CD4-positive, alpha-beta T cell treated with Interleukin-17A for 4 hours (primary cell): ENCODE data around the gene PDE4D.

Experiments used
- DNase-seq: peaks from one replicate; pipeline ENCODE4 v3.0.0-alpha.2; 2020; ENCODE audit warnings: mixed read lengths

PDE4D gene

DNA sequence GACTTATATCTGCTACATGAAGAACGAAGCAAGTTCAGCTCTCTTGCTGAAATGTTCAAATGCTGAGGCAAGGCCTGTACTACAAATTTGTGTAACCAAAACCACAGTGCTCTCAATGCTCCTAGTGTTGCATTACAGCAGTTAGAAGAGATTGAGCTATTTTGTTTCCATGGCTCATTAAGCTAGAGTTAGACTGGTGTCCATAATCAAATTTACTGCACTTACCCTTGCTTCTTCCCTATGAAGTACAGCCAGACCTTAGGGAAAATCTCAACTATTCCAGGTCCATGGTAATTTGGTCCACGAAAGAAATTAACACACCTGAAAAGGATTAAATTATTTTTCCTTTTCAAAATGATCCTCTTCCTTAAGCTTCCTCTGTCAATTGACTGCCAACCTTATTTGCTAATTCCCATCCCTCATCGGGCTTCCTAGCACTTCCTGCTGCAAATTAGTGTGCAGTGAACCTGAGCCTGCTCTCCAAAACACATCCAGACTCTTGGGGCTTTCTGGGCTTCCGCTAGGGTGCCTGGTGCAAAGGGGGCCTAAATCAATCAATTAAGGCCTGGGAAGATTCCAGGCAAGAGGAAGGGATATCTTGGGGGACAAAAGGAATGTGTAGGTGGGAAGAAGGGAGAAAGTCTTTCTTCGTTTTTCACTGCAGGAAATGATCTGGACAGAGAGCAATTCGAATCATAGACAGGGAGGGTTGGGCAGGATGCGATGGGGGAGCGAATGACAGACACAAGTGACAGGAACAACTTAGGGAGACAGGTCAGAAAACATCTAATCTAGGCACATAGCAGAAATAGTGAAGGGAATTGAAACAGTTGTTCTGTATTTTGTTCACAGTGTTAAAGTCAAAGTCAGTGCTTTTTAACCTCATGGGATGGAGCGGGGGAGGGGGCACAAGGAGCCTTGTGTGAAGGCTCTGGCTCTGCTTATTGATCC is 768.2 kb downstream of the PDE4D start:
- DNase-seq: peak; percentile 47

DNA sequence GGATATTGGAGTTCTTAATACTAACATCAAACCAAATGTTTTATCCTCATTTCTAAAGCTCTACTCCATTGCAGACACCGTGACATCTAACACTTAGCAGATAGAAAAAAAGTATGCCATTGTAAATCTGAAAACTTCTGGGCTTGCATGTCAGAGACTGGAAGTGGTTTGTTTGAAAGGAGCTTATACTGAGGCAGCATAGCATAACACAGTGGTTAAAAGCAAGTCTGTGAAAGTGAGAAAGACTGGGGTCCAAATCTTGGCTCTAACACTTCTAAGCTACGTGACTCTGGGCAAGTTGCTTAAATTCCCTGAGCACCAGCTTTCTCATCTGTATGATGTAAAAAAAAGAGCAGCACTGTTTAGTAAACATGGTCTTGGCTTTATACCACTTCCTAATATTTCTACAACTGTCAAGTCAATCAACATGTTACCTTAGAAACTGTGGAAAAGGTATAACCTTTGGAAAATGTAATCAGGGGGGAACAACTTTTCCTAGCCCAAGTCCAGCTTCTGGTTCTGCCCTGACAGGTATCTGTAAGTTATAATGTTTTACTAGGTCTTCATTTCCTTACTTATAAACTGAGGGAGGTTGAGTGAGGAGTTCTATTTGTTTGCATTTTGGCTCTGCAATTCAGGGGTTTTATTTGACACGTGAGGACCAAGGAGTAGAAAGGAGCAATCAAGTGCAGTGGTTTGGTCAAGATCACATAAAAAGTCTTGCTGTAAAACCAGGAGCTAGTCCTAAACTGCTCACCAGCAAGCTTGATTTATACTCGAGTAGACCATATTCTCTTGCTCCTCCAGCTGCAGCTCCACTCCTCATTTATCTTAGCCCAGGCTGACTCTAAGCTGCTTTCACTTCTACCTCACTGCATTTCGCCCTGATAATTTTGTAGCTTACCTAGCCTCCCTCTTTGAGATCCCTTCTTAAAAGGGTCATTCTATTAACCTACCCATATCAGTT is 769.6 kb downstream of the PDE4D start:
- peak; percentile 29 for DNase-seq

DNA sequence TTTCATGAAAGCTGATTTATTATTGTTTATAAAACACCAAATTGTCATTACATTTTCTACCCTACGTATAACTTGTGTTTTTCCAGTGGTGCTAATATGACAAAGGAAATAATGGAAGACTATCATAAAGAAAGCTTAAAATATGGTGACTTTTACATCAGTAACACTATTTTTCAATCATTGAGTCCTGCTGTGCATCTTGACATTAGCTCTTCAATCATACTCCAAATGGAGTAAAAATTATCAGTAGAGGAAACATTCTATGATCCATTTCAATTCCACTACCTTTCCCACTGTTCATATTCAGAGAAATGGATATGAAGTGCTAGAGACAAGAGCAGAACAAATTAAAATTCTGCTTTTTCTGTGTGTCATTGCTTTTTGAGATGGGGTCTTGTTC is 774.0 kb downstream of the PDE4D start:
- no peak for DNase-seq

DNA sequence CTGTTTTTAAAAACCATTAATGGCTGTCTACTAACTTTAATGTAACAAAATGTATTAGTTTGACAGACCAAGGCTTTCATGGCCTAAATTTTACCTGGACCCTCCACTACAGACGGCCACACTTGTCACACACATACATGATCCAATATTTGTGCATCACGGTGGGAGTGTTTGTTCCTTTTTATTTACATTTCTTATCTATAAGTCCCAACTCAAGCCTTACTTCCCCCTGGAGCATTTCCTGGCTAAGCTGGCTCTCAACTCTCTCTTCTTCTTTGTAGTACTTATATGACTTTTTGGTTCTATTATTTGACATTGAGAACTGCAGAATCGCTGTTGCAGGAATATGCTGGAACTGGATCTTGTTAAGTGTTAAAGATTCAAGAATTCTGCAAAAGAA is 776.2 kb downstream of the PDE4D start:
- DNase-seq: no peak

DNA sequence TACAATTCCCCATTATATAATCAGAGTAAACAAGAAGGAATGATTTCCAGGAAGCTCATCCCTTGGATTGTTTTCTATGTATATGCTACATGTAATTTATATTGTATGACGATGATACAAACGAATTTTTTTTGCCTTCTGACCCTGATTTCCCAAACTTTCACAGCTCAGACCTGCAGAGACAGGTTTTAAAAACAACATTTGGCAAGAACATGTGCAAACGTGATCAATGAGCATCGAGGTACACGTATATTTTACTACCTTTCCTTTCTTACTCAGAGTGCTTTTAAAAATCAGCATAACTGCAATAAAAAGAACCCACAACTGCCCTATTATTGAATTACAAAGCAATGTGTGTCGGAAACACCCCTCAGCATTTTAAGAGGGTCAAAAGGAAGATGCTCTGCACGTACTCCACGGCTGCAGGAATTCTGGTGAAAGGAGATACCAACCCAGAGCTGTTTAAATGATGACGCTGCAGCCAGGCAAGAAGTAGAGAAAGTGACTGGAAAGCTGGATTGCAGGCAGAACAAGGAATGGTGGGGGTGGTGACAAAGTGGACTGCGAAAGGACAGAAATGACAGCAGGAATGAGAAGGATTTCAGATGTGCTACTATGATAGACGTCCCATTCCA is 777.2 kb downstream of the PDE4D start:
- DNase-seq: no peak

DNA sequence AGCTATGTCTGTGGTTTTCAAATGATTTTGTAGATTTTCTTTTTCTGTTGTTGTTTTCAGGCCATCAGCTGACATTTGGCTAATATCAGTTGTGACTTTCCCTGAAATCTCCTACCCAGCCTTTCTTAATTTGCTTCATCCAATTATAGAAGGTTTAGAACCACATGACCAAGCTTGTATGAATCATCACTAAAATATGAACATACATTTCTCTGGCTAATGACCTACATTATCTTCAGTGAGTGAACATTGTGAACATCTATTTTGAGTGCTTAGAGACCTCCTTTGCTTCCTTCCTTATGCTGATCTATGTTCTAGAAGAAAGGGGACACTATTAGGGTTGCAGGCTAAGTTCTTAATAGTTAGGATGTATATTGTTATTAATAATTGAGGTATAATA is 778.2 kb downstream of the PDE4D start:
- DNase-seq: no peak

DNA sequence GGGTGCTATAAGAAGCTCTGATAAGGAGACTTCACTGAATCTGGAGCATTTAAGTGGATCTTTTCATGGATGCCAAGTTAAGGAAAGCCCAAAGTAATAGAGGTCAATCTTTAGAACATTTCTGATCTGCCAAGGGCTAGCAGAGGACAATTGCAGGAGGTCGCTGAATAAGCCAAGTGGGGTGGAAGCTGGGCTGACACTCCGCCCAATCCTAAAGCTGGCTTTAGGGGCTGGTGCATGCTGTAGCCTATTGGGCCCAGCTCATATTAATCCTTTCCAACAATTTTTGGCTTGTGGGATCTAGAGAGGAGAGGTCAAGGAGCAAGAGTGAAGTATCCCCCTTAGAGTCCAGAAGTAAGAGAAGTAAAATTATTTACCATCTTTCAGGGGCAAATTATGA is 784.1 kb downstream of the PDE4D start:
- DNase-seq: no peak

DNA sequence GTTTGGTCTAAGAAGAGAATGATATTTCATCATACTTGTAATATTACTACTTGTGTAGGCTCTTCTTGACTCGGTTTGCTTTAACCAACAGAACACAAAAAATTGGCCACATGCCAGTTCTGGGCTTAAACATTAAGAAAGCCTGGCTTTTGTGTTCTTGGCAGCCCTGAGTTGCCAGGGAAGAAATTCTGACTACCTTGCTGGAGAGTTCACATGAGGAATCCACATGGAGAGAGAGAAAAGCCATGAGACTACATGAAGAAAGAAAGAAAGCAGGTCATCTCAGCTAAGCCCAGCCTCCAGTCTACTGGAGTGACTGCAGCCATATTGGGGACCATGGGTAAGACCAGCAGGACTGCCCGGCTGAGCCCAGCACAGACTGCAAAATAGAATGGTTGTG is 785.8 kb downstream of the PDE4D start:
- DNase-seq: peak; percentile 8

DNA sequence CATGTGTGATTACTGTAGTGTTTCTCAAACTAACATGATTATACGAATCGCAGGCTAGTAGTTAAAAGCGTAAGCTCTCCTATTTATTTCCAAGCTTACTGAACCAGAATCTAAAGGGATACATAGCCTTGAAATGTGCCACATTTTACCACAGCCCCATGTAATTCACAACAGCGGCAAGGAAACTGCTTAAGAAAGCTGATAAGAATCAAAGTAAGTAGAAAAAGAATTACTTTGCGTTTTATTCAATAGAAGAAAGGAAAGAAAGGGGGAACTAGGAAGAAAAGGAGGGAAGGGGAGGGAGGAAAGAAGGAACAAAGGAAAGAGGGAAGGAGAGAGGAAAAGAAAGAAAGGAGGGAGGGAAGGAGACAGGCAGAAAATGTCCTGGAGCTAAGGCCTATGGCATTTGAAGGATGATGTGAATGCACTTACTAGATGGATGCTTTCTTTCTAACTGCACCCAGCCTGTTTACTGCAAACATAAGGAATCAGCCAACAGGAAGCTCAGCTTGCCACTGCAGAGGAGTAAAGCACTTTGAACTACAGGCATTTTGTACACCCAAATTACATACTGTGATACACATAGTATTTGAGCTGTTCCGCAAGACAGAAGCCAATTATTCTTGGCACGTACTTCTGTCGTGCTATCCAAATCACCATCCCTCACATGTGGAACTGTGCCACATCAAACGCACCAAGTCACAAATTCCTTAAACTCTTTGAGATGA is 789.0 kb downstream of the PDE4D start:
- no peak for DNase-seq

DNA sequence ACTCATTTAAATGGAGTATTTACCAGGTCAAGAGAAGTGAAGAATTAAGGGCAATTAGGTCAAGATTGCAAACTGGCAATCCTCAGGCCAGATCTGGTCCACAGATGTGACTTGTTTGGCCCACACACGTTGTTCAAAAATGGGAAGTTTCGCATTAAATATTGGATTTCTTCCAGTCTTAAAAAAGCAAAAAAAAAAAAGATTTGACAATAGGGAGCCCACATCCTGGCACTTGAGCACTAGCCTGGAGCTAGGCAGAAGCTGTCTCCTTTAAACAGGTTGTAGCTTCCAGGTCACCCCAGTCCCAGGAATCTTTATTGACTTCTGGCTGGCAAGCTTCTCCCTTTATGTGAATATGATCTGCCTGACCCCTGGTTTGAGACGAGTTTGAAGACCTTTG is 790.2 kb downstream of the PDE4D start:
- DNase-seq: no peak

DNA sequence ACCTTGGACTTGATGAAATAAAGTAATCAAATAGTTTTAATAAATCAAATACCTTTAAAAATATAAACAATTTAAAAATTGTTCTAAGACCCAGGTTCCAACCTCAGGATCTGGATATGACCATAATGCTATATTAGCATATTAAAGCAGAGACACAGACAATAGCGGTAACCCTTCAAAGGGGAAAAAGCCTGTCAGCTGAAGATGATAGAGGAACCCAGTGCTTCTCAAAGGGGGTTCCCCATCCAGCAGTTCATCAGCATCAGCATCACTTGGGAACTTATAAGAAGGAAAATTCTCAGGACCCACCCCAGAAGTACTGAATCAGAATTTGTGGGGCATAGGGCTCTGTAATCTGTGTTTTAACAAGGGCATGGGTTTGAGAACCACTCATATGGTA is 791.1 kb downstream of the PDE4D start:
- no peak for DNase-seq

DNA sequence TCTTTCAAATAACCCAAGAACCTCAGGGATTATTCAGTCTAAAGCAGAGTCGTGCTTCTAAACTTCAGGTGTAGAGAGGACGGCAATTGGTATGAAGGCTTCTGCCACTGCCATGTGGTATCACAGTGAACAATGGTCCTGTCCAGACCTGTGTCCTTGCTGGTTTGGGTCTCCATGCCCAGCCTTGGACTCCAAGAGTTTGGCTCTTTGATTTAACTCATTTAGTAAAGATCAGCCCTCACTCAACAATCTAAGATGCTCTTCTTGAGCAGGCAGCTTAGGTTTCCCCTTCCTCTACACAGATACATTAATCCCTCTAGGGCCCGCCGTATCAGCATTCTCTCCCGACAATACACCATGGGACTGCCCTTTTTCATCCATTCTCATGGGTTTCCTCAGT is 792.7 kb downstream of the PDE4D start:
- no peak for DNase-seq

DNA sequence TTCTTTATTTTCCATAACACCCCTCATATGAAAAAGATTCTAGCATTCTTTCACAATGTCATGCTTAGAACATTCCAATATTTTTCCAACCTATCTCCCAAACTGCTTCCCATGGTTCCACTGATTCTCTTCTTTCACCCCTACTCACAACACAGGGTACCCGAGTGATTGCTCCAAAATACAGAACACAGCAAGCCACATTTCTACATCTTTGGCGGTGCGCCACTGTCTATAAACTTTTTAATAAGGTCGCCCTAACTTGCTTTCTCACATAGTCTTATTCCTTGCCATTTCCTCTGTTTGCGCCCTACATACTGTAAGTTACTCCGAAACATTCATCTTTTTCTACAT is 793.6 kb downstream of the PDE4D start:
- DNase-seq: no peak

DNA sequence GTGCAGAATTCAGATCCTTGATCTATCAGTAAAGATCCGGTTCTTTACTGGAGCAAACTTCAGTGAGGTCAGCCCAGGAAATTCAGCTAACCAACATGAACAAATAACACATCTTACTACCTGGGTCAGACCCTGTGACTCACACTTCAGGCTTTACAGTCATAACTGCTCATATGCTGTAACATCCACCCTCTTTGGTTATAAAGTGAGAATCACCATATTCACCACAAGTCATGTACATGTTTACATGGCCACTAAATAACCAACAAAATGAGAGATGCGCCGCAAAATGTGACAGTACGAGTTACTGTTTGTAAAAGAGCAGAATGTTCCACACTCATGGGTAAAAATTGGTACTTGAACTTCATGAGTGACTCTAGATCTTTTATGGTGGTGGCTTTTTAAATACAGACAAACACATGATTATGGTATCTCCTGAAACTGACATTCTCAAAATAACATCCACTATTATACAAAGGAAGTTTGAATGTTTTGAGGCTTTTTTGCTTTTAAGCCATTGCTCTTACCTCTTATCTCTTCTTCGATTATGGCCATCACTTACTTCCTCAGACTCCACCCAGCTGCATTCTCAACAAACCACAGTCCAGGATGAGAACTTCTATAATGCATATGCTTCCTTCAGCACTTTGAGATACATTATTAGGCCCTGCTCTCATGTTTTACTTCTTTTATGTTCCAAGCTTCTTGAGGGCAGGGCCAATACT is 794.1 kb downstream of the PDE4D start:
- DNase-seq: peak; percentile 44

DNA sequence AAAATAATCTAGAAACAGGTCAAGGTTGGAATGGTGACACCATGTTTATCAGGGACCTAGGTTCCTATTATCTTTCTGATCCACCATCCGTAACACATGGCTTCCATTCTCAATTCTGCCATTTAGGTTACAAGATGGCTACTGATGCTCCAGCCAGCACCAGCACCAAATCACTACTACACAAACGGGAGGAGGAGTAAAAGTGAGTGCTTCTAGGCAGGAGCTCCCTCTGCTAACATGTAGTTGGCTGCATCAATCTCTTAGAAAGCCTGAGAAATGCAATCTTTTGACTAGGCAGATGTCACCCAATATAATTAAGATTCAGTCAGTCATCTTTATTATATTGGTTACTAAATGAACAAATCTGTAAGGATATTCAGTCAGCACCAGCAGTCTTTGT is 794.8 kb downstream of the PDE4D start:
- no peak for DNase-seq

DNA sequence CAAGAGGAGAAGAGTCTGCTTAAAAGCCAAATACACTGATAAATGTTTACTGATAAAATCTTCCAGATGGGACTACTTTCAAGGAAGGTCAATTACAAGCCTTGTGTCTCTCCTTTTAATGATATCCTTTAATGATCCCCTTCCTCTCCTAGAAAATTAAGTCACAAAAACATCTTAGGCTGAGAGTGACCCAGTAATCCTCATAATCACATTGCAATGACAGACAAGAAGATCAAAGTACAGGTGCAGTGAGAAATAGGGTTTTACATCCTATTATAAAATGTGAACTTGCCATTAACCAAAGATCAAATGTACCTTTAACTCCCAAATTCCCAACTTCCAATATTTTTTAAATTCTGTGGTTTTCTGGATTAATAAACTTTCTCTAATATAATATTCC is 795.8 kb downstream of the PDE4D start:
- no peak for DNase-seq

DNA sequence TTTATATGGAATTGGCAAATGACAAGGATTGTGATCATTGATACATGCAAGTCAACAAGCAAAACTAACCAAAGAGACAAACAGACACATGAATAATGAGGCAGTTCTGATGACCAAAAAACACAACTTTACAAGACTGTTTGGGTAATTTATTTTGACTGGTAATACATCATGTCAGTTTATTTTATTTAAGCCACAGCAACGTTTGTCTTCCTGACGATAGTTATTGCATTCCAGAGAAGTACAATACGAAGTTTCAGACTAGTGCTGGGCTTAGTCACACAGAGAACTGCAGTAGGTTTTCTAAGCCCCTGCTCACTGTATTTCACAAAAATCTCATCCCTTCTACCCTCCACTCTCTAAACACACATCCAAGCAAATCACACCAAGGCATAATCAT is 796.4 kb downstream of the PDE4D start:
- DNase-seq: no peak

DNA sequence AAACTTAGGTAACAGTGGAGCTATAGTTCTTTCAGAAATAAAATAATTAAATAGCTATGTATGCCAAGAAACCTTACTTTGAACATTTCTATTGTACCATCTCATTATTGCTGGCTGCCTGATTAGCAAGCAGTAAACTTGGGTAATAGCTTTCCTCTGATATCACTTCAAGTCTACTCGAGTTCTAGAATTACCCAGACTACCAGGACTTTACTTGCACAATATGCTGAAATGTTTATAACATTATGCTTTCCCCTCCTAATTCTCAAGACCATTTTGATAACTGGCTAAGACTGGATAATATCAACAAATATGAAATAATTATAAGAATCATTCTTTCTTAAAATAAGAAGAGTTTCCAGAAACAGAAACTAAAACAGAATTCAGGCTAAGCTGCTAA is 798.0 kb downstream of the PDE4D start:
- no peak for DNase-seq

DNA sequence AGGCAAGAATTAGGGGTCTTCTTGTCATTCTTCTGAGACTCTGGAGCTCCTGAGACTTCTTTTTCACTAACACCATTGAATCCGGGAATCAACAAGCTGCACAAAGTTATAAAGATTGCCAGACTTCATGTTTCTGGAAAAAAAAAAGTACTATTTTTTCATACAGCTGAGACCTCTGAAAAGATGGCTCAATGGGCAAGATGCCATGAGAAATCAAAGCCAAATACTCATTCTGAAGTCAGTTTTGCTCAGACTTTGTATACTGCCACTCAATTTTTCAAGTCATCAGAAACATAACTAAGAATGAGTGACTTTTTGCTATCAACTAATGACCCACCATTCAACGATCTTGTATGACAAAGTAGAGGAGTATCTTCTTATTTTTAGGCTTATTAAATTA is 798.7 kb downstream of the PDE4D start:
- DNase-seq: no peak

DNA sequence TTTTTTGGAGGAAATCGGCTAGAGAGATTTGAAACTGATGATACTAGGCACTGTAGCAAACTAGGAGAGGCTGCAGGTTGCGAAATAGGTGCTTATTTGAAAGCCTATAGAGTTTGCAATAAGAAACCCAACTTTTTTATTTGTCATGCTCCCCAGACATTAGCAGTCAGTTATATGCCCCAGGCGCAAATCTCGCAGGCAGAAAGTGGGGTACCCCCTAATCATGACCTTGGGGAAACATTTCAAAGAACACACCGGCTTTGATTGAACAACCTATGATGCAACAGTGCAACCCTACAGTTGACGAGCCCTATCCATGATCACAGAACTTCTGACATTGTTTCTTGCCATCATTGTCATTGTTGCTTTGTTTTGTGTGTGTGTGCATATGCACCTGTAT is 800.2 kb downstream of the PDE4D start:
- no peak for DNase-seq

DNA sequence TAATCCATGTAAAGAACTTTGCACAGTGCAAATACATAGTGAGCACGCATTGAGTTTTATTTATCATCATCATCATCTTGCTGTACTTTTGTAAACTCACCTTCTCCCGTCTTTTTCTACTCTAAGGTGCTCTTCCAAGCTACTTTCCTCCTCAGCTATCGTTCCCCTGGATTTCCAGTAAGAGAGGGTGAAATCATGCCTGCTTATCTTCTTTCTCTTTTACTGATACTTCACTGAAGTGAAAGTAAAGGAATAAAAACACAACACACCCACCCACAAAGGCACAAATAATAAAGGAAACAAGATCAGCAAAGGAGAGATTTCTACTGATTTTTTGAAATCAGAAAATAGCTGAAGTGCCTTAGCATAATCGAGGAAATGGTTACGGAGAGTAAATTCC is 800.8 kb downstream of the PDE4D start:
- DNase-seq: no peak

DNA sequence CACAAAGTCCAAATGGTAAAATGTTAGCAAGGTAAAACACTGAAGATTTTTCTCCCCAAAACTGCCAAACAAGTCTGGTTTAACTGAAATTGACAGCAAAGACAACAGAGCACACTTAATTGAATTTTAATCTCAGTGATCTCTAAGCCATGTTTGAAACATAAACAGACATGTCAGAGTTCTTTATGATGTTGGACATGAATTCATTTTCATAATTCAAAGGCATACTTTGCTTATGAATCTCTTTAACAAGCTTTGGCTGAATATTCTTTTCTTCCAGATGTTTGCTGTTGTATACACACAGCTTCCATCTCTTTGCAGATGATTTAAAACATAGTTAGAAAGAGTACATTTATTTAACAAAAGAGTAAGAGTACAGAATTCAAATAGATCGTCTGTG is 801.6 kb downstream of the PDE4D start:
- no peak for DNase-seq
